ENCODE data around the gene ABCC11.

ABCC11 gene

GRCh38 chr16:48157794-48158193 lies 89.5 kb downstream of the ABCC11 start:
- Histone ChIP-seq H3K36me3 (ENCODE audit: control insufficient read depth in 1 of 2, insufficient read depth in 2 of 2, low read length in 2 of 2) (no peaks in the 10 kb centered on the region), H3K27ac (ENCODE audit: low read length) (no peak overlapping the region), H3K9me3 (ENCODE audit: control insufficient read depth in 1 of 2, low read length in 2 of 2) (no peaks in the 10 kb centered on the region)

GRCh38 chr16:48157302-48157701 lies 90.0 kb downstream of the ABCC11 start:
- Histone ChIP-seq H3K4me1 (ENCODE audit: control insufficient read depth in 1 of 2, insufficient read depth in 2 of 2, low read length in 2 of 2) (peaks cover 0 to 4% of the 10 kb centered on the region in 2 donors), H3K36me3 (ENCODE audit: control insufficient read depth in 1 of 2, insufficient read depth in 2 of 2, low read length in 2 of 2) (no peaks in the 10 kb centered on the region), H3K9me3 (ENCODE audit: control insufficient read depth in 1 of 2, low read length in 2 of 2) (no peaks in the 10 kb centered on the region), H3K27me3 (ENCODE audit: low read depth, low read length) (no peaks in the 10 kb centered on the region), H3K27ac (ENCODE audit: low read length) (no peak overlapping the region), H3K4me3 (ENCODE audit: low read depth in 1 of 2, low read length in 2 of 2) (no peak overlapping the region)

More at GRCh38 chr16:48157794-48158193, 89.5 kb downstream of the ABCC11 start:
- H3K4me1 ChIP-seq (ENCODE audit: control insufficient read depth in 1 of 2, insufficient read depth in 2 of 2, low read length in 2 of 2), result peaks cover 0 to 4% of the 10 kb centered on the region in 2 donors
- no peak overlapping the region for H3K4me3 ChIP-seq (ENCODE audit: low read depth in 1 of 2, low read length in 2 of 2)
- no peaks in the 10 kb centered on the region for H3K27me3 ChIP-seq (ENCODE audit: low read depth, low read length)

GRCh38 chr16:48156790-48157209 lies 90.5 kb downstream of the ABCC11 start:
- Histone ChIP-seq H3K27ac (ENCODE audit: low read length) (no peak overlapping the region), H3K4me3 (ENCODE audit: low read depth in 1 of 2, low read length in 2 of 2) (peak overlapping the region in 1 of 2 donors; percentile 27), H3K4me1 (ENCODE audit: control insufficient read depth in 1 of 2, insufficient read depth in 2 of 2, low read length in 2 of 2) (peaks cover 0 to 4% of the 10 kb centered on the region in 2 donors), H3K9me3 (ENCODE audit: control insufficient read depth in 1 of 2, low read length in 2 of 2) (no peaks in the 10 kb centered on the region), H3K36me3 (ENCODE audit: control insufficient read depth in 1 of 2, insufficient read depth in 2 of 2, low read length in 2 of 2) (no peaks in the 10 kb centered on the region), H3K27me3 (ENCODE audit: low read depth, low read length) (no peaks in the 10 kb centered on the region)

- Histone ChIP-seq H3K36me3 (ENCODE audit: control insufficient read depth in 1 of 2, insufficient read depth in 2 of 2, low read length in 2 of 2) (no peaks in the 10 kb centered on the region), H3K27ac (ENCODE audit: low read length) (no peak within 1 kb of the TSS), H3K9me3 (ENCODE audit: control insufficient read depth in 1 of 2, low read length in 2 of 2) (no peaks in the 10 kb centered on the region), H3K27me3 (ENCODE audit: low read depth, low read length) (no peaks in the 10 kb centered on the region), H3K4me1 (ENCODE audit: control insufficient read depth in 1 of 2, insufficient read depth in 2 of 2, low read length in 2 of 2) (peaks cover 0 to 4% of the 10 kb centered on the region in 2 donors), H3K4me3 (ENCODE audit: low read depth in 1 of 2, low read length in 2 of 2) (peak within 1 kb of the TSS in 1 of 2 donors; percentile 27)
These were observed 91.2 kb downstream of the ABCC11 start, which contains the start of gene ABCC12 for GRCh38 chr16:48155926-48156789. ABCC12 (minus strand) TSS chr16:48155993; CDS start chr16:48146424, 9,569 bp downstream.

- Histone ChIP-seq H3K9me3 (ENCODE audit: control insufficient read depth in 1 of 2, low read length in 2 of 2) (peaks cover under 1 to 9% of the 10 kb centered on the region in 2 donors), H3K36me3 (ENCODE audit: control insufficient read depth in 1 of 2, insufficient read depth in 2 of 2, low read length in 2 of 2) (no peaks in the 10 kb centered on the region), H3K27me3 (ENCODE audit: low read depth, low read length) (no peaks in the 10 kb centered on the region), H3K4me3 (ENCODE audit: low read depth in 1 of 2, low read length in 2 of 2) (no peak overlapping the region), H3K27ac (ENCODE audit: low read length) (no peak overlapping the region), H3K4me1 (ENCODE audit: control insufficient read depth in 1 of 2, insufficient read depth in 2 of 2, low read length in 2 of 2) (peaks cover 0 to 4% of the 10 kb centered on the region in 2 donors)
These were observed 93.6 kb downstream of the ABCC11 start for GRCh38 chr16:48153774-48154173.

DNA sequence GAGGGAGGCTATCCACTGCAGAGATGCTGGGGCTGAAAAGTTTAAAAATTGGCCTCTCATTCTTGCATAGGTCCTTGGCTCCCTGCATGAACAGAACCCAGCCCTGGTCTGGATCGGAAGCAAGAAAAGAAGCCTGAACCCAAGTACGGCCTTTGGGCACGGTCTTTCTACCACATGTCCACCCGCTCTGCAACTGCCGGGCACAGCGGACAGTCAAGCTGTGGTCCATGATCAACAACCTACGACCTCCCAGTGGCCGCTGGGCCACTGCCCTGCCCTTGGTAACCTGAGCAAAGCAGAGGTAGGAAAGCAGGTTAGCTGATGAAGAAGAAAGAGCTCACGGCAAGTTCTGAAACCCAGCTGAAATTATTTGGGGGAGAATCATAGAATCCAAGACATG lies 95.1 kb downstream of the ABCC11 start:
- H3K4me3 ChIP-seq (ENCODE audit: low read depth in 1 of 2, low read length in 2 of 2), result no peak overlapping the region

GRCh38 chr16:48150707-48151106 lies 96.6 kb downstream of the ABCC11 start:
- H3K4me1 ChIP-seq (ENCODE audit: control insufficient read depth in 1 of 2, insufficient read depth in 2 of 2, low read length in 2 of 2), result no peaks in the 10 kb centered on the region
- H3K27ac ChIP-seq (ENCODE audit: low read length), result no peak overlapping the region
- H3K9me3 ChIP-seq (ENCODE audit: control insufficient read depth in 1 of 2, low read length in 2 of 2), result peaks cover 4 to 9% of the 10 kb centered on the region in 2 donors
- H3K27me3 ChIP-seq (ENCODE audit: low read depth, low read length), result no peaks in the 10 kb centered on the region
- no peaks in the 10 kb centered on the region for H3K36me3 ChIP-seq (ENCODE audit: control insufficient read depth in 1 of 2, insufficient read depth in 2 of 2, low read length in 2 of 2)
- H3K4me3 ChIP-seq (ENCODE audit: low read depth in 1 of 2, low read length in 2 of 2), result no peak overlapping the region

More for the DNA sequence above, 95.1 kb downstream of the ABCC11 start:
- no peaks in the 10 kb centered on the region for H3K36me3 ChIP-seq (ENCODE audit: control insufficient read depth in 1 of 2, insufficient read depth in 2 of 2, low read length in 2 of 2)
- H3K4me1 ChIP-seq (ENCODE audit: control insufficient read depth in 1 of 2, insufficient read depth in 2 of 2, low read length in 2 of 2), result peaks cover 0 to 4% of the 10 kb centered on the region in 2 donors
- peaks cover 4 to 9% of the 10 kb centered on the region in 2 donors for H3K9me3 ChIP-seq (ENCODE audit: control insufficient read depth in 1 of 2, low read length in 2 of 2)
- no peaks in the 10 kb centered on the region for H3K27me3 ChIP-seq (ENCODE audit: low read depth, low read length)
- H3K27ac ChIP-seq (ENCODE audit: low read length), result no peak overlapping the region

DNA sequence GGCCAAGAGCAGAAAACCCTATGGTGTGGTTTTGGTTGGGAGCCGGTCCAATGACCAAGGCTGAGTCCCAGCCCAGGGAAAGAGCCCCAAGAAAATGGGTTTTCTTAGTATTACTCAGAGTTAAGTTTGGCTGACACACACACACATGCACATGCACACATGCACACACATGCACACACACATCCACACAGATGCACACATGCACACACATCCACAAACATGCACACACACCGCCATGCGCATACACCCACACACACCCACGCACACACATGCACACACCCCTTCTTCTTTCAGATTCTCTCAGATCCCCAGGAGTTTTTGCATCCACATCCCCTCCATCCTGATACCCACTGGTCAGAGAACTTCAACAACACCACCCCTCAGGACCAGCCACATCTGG lies 100.6 kb downstream of the ABCC11 start:
- Histone ChIP-seq H3K4me1 (ENCODE audit: control insufficient read depth in 1 of 2, insufficient read depth in 2 of 2, low read length in 2 of 2) (no peaks in the 10 kb centered on the region), H3K9me3 (ENCODE audit: control insufficient read depth in 1 of 2, low read length in 2 of 2) (peaks cover 4 to 9% of the 10 kb centered on the region in 2 donors), H3K27me3 (ENCODE audit: low read depth, low read length) (no peaks in the 10 kb centered on the region), H3K36me3 (ENCODE audit: control insufficient read depth in 1 of 2, insufficient read depth in 2 of 2, low read length in 2 of 2) (no peaks in the 10 kb centered on the region), H3K4me3 (ENCODE audit: low read depth in 1 of 2, low read length in 2 of 2) (no peak overlapping the region), H3K27ac (ENCODE audit: low read length) (no peak overlapping the region)

GRCh38 chr16:48146131-48146530 lies 101.2 kb downstream of the ABCC11 start:
- H3K4me1 ChIP-seq (ENCODE audit: control insufficient read depth in 1 of 2, insufficient read depth in 2 of 2, low read length in 2 of 2), result no peaks in the 10 kb centered on the region
- H3K27ac ChIP-seq (ENCODE audit: low read length), result no peak overlapping the region
- no peaks in the 10 kb centered on the region for H3K27me3 ChIP-seq (ENCODE audit: low read depth, low read length)
- no peak overlapping the region for H3K4me3 ChIP-seq (ENCODE audit: low read depth in 1 of 2, low read length in 2 of 2)
- peaks cover 4 to 9% of the 10 kb centered on the region in 2 donors for H3K9me3 ChIP-seq (ENCODE audit: control insufficient read depth in 1 of 2, low read length in 2 of 2)
- no peaks in the 10 kb centered on the region for H3K36me3 ChIP-seq (ENCODE audit: control insufficient read depth in 1 of 2, insufficient read depth in 2 of 2, low read length in 2 of 2)

DNA sequence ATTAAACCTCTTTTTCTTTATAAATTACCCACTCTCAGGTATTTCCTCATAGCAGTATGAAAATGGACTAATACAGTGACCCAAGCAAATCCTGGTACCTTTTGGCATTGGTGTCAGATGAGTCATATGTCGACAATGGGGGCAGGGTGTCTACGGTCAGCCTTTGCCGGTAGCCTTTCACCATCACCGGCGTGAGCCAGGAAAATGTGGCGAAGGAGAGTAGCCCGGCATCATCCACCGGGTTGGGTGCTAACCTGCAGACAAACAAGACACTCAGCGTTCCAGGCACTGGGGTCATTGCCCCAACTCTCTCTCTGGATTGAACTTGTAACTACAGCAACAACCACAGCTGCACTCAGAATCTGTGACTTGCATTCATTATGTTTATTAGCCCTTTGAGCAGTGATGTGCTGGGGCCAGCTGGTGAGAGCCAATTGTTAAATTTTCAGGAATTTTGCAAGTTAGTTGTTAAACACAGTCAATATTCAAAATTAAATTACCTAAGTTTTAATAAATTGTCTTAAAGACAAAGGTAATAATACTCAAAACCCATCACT lies 103.4 kb downstream of the ABCC11 start:
- H3K4me3 ChIP-seq (ENCODE audit: low read depth in 1 of 2, low read length in 2 of 2), result no peak overlapping the region
- no peak overlapping the region for H3K27ac ChIP-seq (ENCODE audit: low read length)
- H3K9me3 ChIP-seq (ENCODE audit: control insufficient read depth in 1 of 2, low read length in 2 of 2), result peaks cover 0 to 4% of the 10 kb centered on the region in 2 donors
- H3K4me1 ChIP-seq (ENCODE audit: control insufficient read depth in 1 of 2, insufficient read depth in 2 of 2, low read length in 2 of 2), result no peaks in the 10 kb centered on the region
- H3K27me3 ChIP-seq (ENCODE audit: low read depth, low read length), result no peaks in the 10 kb centered on the region
- H3K36me3 ChIP-seq (ENCODE audit: control insufficient read depth in 1 of 2, insufficient read depth in 2 of 2, low read length in 2 of 2), result no peaks in the 10 kb centered on the region

DNA sequence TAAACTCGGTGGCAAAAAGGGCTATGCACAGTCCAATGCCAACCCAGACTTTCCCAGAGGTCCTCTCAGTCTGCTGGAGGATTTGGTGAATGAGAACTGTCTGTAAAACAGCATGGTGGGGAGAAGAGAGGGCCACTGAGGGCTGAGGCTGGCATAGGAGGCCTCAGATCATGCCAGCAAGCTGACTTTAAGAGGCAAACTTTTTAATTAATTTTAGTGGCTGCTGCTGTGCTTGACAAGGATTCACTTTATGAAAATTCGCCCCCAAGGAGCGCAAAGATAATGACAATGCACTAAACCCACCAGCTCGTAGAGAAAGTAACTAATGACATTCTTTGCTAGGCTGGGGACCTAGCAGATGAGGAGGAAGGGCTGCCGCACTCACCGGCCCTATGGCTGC lies 106.5 kb downstream of the ABCC11 start:
- H3K4me3 ChIP-seq (ENCODE audit: low read depth in 1 of 2, low read length in 2 of 2), result no peak overlapping the region
- no peaks in the 10 kb centered on the region for H3K27me3 ChIP-seq (ENCODE audit: low read depth, low read length)
- H3K27ac ChIP-seq (ENCODE audit: low read length), result no peak overlapping the region
- no peaks in the 10 kb centered on the region for H3K9me3 ChIP-seq (ENCODE audit: control insufficient read depth in 1 of 2, low read length in 2 of 2)
- H3K36me3 ChIP-seq (ENCODE audit: control insufficient read depth in 1 of 2, insufficient read depth in 2 of 2, low read length in 2 of 2), result no peaks in the 10 kb centered on the region
- no peaks in the 10 kb centered on the region for H3K4me1 ChIP-seq (ENCODE audit: control insufficient read depth in 1 of 2, insufficient read depth in 2 of 2, low read length in 2 of 2)

All from muscle layer of duodenum (tissue), 2 donors.